ENCODE measurements around the gene SERPINA12. TPM values are rescaled to one million over a fixed set of nuclear protein-coding genes. Genes with fewer than 3 reads are reported as not detected.

The SERPINA12 gene
- total and polyA plus RNA-seq, 8 donors, result 0.08 TPM; not detected in 7

Other genes with a start within 250 kb of the SERPINA12 start
- gene SERPINA10, start 216.2 kb downstream of the SERPINA12 start, total RNA-seq, result not detected
- gene SERPINA10, start 216.2 kb downstream of the SERPINA12 start, polyA plus RNA-seq, result under 1 TPM in 2 of 3 donors, not detected in 1; 0.10 to 0.37 TPM
- gene SERPINA6, start 186.1 kb downstream of the SERPINA12 start, total RNA-seq, result not detected
- under 1 TPM in 1 of 3 donors, not detected in 2; 0.19 TPM for gene SERPINA6, start 186.1 kb downstream of the SERPINA12 start, polyA plus RNA-seq
- not detected for gene SERPINA2, start 142.8 kb downstream of the SERPINA12 start, total RNA-seq
- gene SERPINA2, start 142.8 kb downstream of the SERPINA12 start, polyA plus RNA-seq, result not detected
- gene SERPINA1, start 120.9 kb downstream of the SERPINA12 start, total RNA-seq, result 100 to 1,000 TPM in 2 of 5 donors, 10 to 100 TPM in 3; 10.5 to 315 (median 46.3) TPM
- 1,000 to 10,000 TPM in 1 of 3 donors, 100 to 1,000 TPM in 1, 10 to 100 TPM in 1; 37.6 to 1,332 (median 307) TPM for gene SERPINA1, start 120.9 kb downstream of the SERPINA12 start, polyA plus RNA-seq
- not detected for gene SERPINA11, start 56.7 kb downstream of the SERPINA12 start, total RNA-seq
- gene SERPINA11, start 56.7 kb downstream of the SERPINA12 start, polyA plus RNA-seq, result under 1 TPM in 1 of 3 donors, not detected in 2; 0.08 TPM
- gene SERPINA9, start 33.3 kb downstream of the SERPINA12 start, total RNA-seq, result not detected
- 1 to 10 TPM in 1 of 3 donors, not detected in 2; 1.1 TPM for gene SERPINA9, start 33.3 kb downstream of the SERPINA12 start, polyA plus RNA-seq
- gene SERPINA4, start 52.0 kb upstream of the SERPINA12 start, total RNA-seq, result 10 to 100 TPM in 2 of 5 donors, 1 to 10 TPM in 1, not detected in 2; 4.9 to 27.5 (median 15.8) TPM
- 10 to 100 TPM in 2 of 3 donors, 1 to 10 TPM in 1; 4.7 to 14.8 (median 13.6) TPM for gene SERPINA4, start 52.0 kb upstream of the SERPINA12 start, polyA plus RNA-seq
- gene SERPINA5, start 72.0 kb upstream of the SERPINA12 start, total RNA-seq, result 10 to 100 TPM in 1 of 5 donors, 1 to 10 TPM in 2, not detected in 2; 1.7 to 10.7 (median 3.1) TPM
- 1 to 10 TPM; 2.7 to 5.9 (median 4.6) TPM for gene SERPINA5, start 72.0 kb upstream of the SERPINA12 start, polyA plus RNA-seq
- gene SERPINA3, start 102.9 kb upstream of the SERPINA12 start, total RNA-seq, result 100 to 1,000 TPM in 1 of 5 donors, 10 to 100 TPM in 4; 15.1 to 392 (median 65.9) TPM
- 1,000 to 10,000 TPM in 1 of 3 donors, 100 to 1,000 TPM in 2; 109 to 1,820 (median 485) TPM for gene SERPINA3, start 102.9 kb upstream of the SERPINA12 start, polyA plus RNA-seq

Measured in stomach (tissue), 8 donors.